ENCODE measurements around the gene KRTAP4-3.
"Not testable (repeated sequence)": the region's sequence is repeated elsewhere in the genome, so short reads cannot be mapped to it uniquely, and the experiment has no call there.

KRTAP4-3 gene

DNA sequence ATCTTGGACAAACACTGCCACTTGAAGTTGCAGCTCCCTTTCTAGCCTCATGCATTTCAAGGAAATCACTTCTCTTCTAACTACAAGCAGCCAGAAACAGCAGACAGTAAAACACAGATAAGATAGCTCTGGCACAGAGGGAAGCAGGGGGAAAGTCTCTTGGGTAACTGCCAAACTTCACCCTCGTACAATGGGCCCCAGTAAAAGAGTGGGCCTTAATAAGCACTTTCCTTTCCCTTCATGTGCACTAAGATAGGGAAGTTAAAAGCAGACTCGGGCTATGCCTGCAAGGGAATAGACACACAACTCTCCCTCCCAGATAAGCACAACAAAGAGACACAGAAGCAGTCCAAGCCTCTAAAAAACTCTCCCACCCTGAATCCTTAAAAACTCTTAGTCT, 14.2 kb downstream of the KRTAP4-3 start:
- H3K36me3 ChIP-seq (ENCODE audit: control insufficient read depth in 2 of 2, insufficient read depth in 2 of 2, low read length in 2 of 2): no peaks in the 10 kb centered on the region
- H3K9me3 ChIP-seq (ENCODE audit: control insufficient read depth in 2 of 2, low read length in 2 of 2): no peaks in the 10 kb centered on the region
- H3K4me1 ChIP-seq (ENCODE audit: control insufficient read depth in 2 of 2, insufficient read depth in 2 of 2, low read length in 2 of 2): no peaks in the 10 kb centered on the region
- H3K4me3 ChIP-seq (ENCODE audit: low read length in 2 of 2): no peak overlapping the region
- H3K27me3 ChIP-seq (ENCODE audit: control insufficient read depth in 2 of 2, insufficient read depth in 2 of 2, low read length in 2 of 2): peaks cover 2 to 3% of the 10 kb centered on the region in 2 donors
- no peak overlapping the region for H3K9ac ChIP-seq (ENCODE audit: low read depth in 1 of 2, low read length in 2 of 2)
- H3K27ac ChIP-seq (ENCODE audit: low read depth in 2 of 2, low read length in 2 of 2): no peak overlapping the region

DNA sequence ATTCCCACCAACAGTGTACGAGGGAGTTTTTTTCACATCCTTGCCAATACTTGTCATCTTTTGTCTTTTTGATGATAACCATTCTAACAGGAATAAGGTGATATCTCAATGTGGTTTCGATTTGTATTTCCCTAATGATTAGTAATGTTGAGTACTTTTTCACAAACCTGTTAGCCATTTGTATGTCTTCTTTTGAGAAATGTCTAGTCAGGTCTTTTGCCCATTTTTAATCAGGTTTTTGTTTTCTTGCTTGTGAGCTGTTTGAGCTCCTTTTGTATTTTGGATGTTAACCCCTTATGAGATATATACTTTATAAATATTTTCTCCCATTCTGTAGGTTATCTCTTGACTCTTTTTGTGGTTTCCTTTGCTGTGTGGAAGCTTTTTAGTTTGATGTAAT, 16.5 kb downstream of the KRTAP4-3 start:
- no peaks in the 10 kb centered on the region for H3K36me3 ChIP-seq (ENCODE audit: control insufficient read depth in 2 of 2, insufficient read depth in 2 of 2, low read length in 2 of 2)
- no peak overlapping the region for H3K9ac ChIP-seq (ENCODE audit: low read depth in 1 of 2, low read length in 2 of 2)
- peaks cover 2 to 3% of the 10 kb centered on the region in 2 donors for H3K27me3 ChIP-seq (ENCODE audit: control insufficient read depth in 2 of 2, insufficient read depth in 2 of 2, low read length in 2 of 2)
- H3K9me3 ChIP-seq (ENCODE audit: control insufficient read depth in 2 of 2, low read length in 2 of 2): no peaks in the 10 kb centered on the region
- no peak overlapping the region for H3K4me3 ChIP-seq (ENCODE audit: low read length in 2 of 2)
- H3K27ac ChIP-seq (ENCODE audit: low read depth in 2 of 2, low read length in 2 of 2): no peak overlapping the region
- no peaks in the 10 kb centered on the region for H3K4me1 ChIP-seq (ENCODE audit: control insufficient read depth in 2 of 2, insufficient read depth in 2 of 2, low read length in 2 of 2)

- H3K9ac ChIP-seq (ENCODE audit: low read depth in 1 of 2, low read length in 2 of 2): no peak overlapping the region
- H3K4me3 ChIP-seq (ENCODE audit: low read length in 2 of 2): no peak overlapping the region
- H3K9me3 ChIP-seq (ENCODE audit: control insufficient read depth in 2 of 2, low read length in 2 of 2): no peaks in the 10 kb centered on the region
- peaks cover 2 to 3% of the 10 kb centered on the region in 2 donors for H3K27me3 ChIP-seq (ENCODE audit: control insufficient read depth in 2 of 2, insufficient read depth in 2 of 2, low read length in 2 of 2)
- H3K4me1 ChIP-seq (ENCODE audit: control insufficient read depth in 2 of 2, insufficient read depth in 2 of 2, low read length in 2 of 2): no peaks in the 10 kb centered on the region
- no peak overlapping the region for H3K27ac ChIP-seq (ENCODE audit: low read depth in 2 of 2, low read length in 2 of 2)
- H3K36me3 ChIP-seq (ENCODE audit: control insufficient read depth in 2 of 2, insufficient read depth in 2 of 2, low read length in 2 of 2): no peaks in the 10 kb centered on the region
These were observed 18.0 kb downstream of the KRTAP4-3 start for GRCh38 chr17:41150026-41150425.

- no peak within 1 kb of the TSS for H3K4me3 ChIP-seq (ENCODE audit: low read length in 2 of 2)
- H3K27me3 ChIP-seq (ENCODE audit: control insufficient read depth in 2 of 2, insufficient read depth in 2 of 2, low read length in 2 of 2): peaks cover 2 to 3% of the 10 kb centered on the region in 2 donors
- no peaks in the 10 kb centered on the region for H3K36me3 ChIP-seq (ENCODE audit: control insufficient read depth in 2 of 2, insufficient read depth in 2 of 2, low read length in 2 of 2)
- H3K9me3 ChIP-seq (ENCODE audit: control insufficient read depth in 2 of 2, low read length in 2 of 2): no peaks in the 10 kb centered on the region
- no peak within 1 kb of the TSS for H3K9ac ChIP-seq (ENCODE audit: low read depth in 1 of 2, low read length in 2 of 2)
- no peaks in the 10 kb centered on the region for H3K4me1 ChIP-seq (ENCODE audit: control insufficient read depth in 2 of 2, insufficient read depth in 2 of 2, low read length in 2 of 2)
- no peak within 1 kb of the TSS for H3K27ac ChIP-seq (ENCODE audit: low read depth in 2 of 2, low read length in 2 of 2)
These were observed 18.4 kb downstream of the KRTAP4-3 start, which contains the start of gene KRTAP4-5 for GRCh38 chr17:41149652-41149985. TSS of gene KRTAP4-5 (minus strand) at chr17:41149825. CDS start at chr17:41149767, 58 bp downstream.

GRCh38 chr17:41148971-41149651, 18.9 kb downstream of the KRTAP4-3 start:
- H3K4me3 ChIP-seq (ENCODE audit: low read length in 2 of 2); H3K4me1 ChIP-seq (ENCODE audit: control insufficient read depth in 2 of 2, insufficient read depth in 2 of 2, low read length in 2 of 2); H3K27ac ChIP-seq (ENCODE audit: low read depth in 2 of 2, low read length in 2 of 2); H3K27me3 ChIP-seq (ENCODE audit: control insufficient read depth in 2 of 2, insufficient read depth in 2 of 2, low read length in 2 of 2); H3K9ac ChIP-seq (ENCODE audit: low read depth in 1 of 2, low read length in 2 of 2); H3K36me3 ChIP-seq (ENCODE audit: control insufficient read depth in 2 of 2, insufficient read depth in 2 of 2, low read length in 2 of 2); H3K9me3 ChIP-seq (ENCODE audit: control insufficient read depth in 2 of 2, low read length in 2 of 2): not testable (repeated sequence)

- Histone ChIP-seq H3K9ac (ENCODE audit: low read depth in 1 of 2, low read length in 2 of 2) (no peak overlapping the region), H3K9me3 (ENCODE audit: control insufficient read depth in 2 of 2, low read length in 2 of 2) (no peaks in the 10 kb centered on the region), H3K4me1 (ENCODE audit: control insufficient read depth in 2 of 2, insufficient read depth in 2 of 2, low read length in 2 of 2) (no peaks in the 10 kb centered on the region), H3K36me3 (ENCODE audit: control insufficient read depth in 2 of 2, insufficient read depth in 2 of 2, low read length in 2 of 2) (no peaks in the 10 kb centered on the region), H3K4me3 (ENCODE audit: low read length in 2 of 2) (no peak overlapping the region), H3K27me3 (ENCODE audit: control insufficient read depth in 2 of 2, insufficient read depth in 2 of 2, low read length in 2 of 2) (peaks cover 0 to 3% of the 10 kb centered on the region in 2 donors), H3K27ac (ENCODE audit: low read depth in 2 of 2, low read length in 2 of 2) (no peak overlapping the region)
These were observed 20.4 kb downstream of the KRTAP4-3 start for GRCh38 chr17:41147531-41148204.

- Histone ChIP-seq H3K4me1 (ENCODE audit: control insufficient read depth in 2 of 2, insufficient read depth in 2 of 2, low read length in 2 of 2) (no peaks in the 10 kb centered on the region), H3K27me3 (ENCODE audit: control insufficient read depth in 2 of 2, insufficient read depth in 2 of 2, low read length in 2 of 2) (no peaks in the 10 kb centered on the region), H3K27ac (ENCODE audit: low read depth in 2 of 2, low read length in 2 of 2) (no peak overlapping the region), H3K4me3 (ENCODE audit: low read length in 2 of 2) (no peak overlapping the region), H3K36me3 (ENCODE audit: control insufficient read depth in 2 of 2, insufficient read depth in 2 of 2, low read length in 2 of 2) (no peaks in the 10 kb centered on the region), H3K9me3 (ENCODE audit: control insufficient read depth in 2 of 2, low read length in 2 of 2) (no peaks in the 10 kb centered on the region), H3K9ac (ENCODE audit: low read depth in 1 of 2, low read length in 2 of 2) (no peak overlapping the region)
These were observed 22.8 kb downstream of the KRTAP4-3 start for GRCh38 chr17:41145261-41145660.

DNA sequence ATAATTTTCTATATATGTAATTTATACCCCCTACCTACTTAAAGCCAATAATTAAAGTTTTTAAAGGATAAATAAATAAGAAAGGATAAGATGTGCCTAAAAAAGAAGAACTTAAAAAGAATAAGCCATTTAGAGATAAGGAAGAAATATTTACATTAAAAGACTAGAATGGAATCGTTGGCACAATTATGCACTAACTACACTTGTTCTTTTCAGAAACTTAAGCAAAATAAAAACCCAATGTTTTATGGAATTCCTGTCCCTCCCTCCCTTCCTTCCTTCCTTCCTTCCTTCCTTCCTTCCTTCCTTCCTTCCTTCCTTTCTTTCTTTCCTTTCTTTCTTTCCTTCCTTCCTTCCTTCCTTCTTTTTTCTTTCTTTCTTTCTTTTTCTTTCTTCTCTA, 23.2 kb downstream of the KRTAP4-3 start:
- no peak overlapping the region for H3K4me3 ChIP-seq (ENCODE audit: low read length in 2 of 2)
- H3K4me1 ChIP-seq (ENCODE audit: control insufficient read depth in 2 of 2, insufficient read depth in 2 of 2, low read length in 2 of 2): no peaks in the 10 kb centered on the region
- H3K9ac ChIP-seq (ENCODE audit: low read depth in 1 of 2, low read length in 2 of 2): no peak overlapping the region
- H3K36me3 ChIP-seq (ENCODE audit: control insufficient read depth in 2 of 2, insufficient read depth in 2 of 2, low read length in 2 of 2): no peaks in the 10 kb centered on the region
- no peaks in the 10 kb centered on the region for H3K9me3 ChIP-seq (ENCODE audit: control insufficient read depth in 2 of 2, low read length in 2 of 2)
- H3K27ac ChIP-seq (ENCODE audit: low read depth in 2 of 2, low read length in 2 of 2): no peak overlapping the region
- no peaks in the 10 kb centered on the region for H3K27me3 ChIP-seq (ENCODE audit: control insufficient read depth in 2 of 2, insufficient read depth in 2 of 2, low read length in 2 of 2)

GRCh38 chr17:41141361-41141760, 26.7 kb downstream of the KRTAP4-3 start:
- Histone ChIP-seq H3K9me3 (ENCODE audit: control insufficient read depth in 2 of 2, low read length in 2 of 2) (no peaks in the 10 kb centered on the region), H3K9ac (ENCODE audit: low read depth in 1 of 2, low read length in 2 of 2) (no peak overlapping the region), H3K27me3 (ENCODE audit: control insufficient read depth in 2 of 2, insufficient read depth in 2 of 2, low read length in 2 of 2) (no peaks in the 10 kb centered on the region), H3K36me3 (ENCODE audit: control insufficient read depth in 2 of 2, insufficient read depth in 2 of 2, low read length in 2 of 2) (no peaks in the 10 kb centered on the region), H3K27ac (ENCODE audit: low read depth in 2 of 2, low read length in 2 of 2) (no peak overlapping the region), H3K4me3 (ENCODE audit: low read length in 2 of 2) (no peak overlapping the region), H3K4me1 (ENCODE audit: control insufficient read depth in 2 of 2, insufficient read depth in 2 of 2, low read length in 2 of 2) (no peaks in the 10 kb centered on the region)

DNA sequence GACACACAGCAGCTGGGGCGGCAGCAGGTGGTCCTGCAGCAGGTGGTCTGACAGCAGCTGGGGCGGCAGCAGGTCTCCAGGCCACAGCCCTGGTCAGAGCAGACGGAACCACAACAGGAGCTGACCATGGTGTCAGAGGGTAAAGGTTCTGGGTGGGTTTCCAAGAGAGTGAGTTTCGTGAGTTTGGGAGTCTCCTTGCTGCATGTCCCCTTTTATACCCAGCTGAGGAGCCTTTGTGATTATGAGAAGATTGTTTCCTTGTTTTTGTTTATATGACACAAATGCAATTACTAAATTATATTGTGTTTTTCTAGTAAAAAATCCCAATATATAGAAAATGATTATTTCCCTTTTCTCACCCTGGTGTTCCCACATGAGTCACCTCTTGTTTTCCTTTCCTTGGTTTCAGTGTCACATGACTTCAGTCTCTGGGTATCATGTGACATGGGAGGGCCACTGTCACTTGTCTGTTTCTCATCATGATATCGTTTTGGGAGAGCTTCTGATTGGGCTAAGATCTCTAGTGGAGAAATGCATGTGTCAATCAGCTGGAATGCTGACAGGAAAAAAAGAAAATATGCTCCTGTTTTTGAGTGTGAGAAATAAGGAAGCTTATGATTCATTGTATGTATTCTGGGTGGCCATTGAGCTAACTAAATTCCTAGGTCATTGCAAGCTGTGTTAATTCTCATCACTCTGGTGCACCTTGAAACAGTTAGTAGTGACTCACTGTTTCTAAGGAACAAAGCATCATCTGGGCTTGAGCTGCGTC, 27.5 kb downstream of the KRTAP4-3 start, which contains the start of gene KRTAP4-6:
Gene KRTAP4-6, minus strand, starts transcription at position 185 of the 772 bp plus-strand sequence. Its CDS starts 57 bp downstream, at position 128.
- H3K27ac ChIP-seq (ENCODE audit: low read depth in 2 of 2, low read length in 2 of 2): no peak within 1 kb of the TSS
- no peaks in the 10 kb centered on the region for H3K27me3 ChIP-seq (ENCODE audit: control insufficient read depth in 2 of 2, insufficient read depth in 2 of 2, low read length in 2 of 2)
- no peak within 1 kb of the TSS for H3K4me3 ChIP-seq (ENCODE audit: low read length in 2 of 2)
- no peaks in the 10 kb centered on the region for H3K9me3 ChIP-seq (ENCODE audit: control insufficient read depth in 2 of 2, low read length in 2 of 2)
- no peaks in the 10 kb centered on the region for H3K4me1 ChIP-seq (ENCODE audit: control insufficient read depth in 2 of 2, insufficient read depth in 2 of 2, low read length in 2 of 2)
- H3K9ac ChIP-seq (ENCODE audit: low read depth in 1 of 2, low read length in 2 of 2): no peak within 1 kb of the TSS
- no peaks in the 10 kb centered on the region for H3K36me3 ChIP-seq (ENCODE audit: control insufficient read depth in 2 of 2, insufficient read depth in 2 of 2, low read length in 2 of 2)

All from mucosa of rectum (tissue), 2 donors.